GM18907 (cell line): ENCODE measurements around the gene DCAF16.
"Not testable (repeated sequence)": the region's sequence is repeated elsewhere in the genome, so short reads cannot be mapped to it uniquely, and the experiment has no call there.

Source experiments
- ATAC-seq: cut with Tn5 transposase; IDR thresholded peaks from one replicate; pipeline ENCODE4 v1.9.1; 2021; ENCODE audit warnings: mild to moderate bottlenecking, moderate library complexity; ENCODE audit not compliant: unreplicated experiment

Gene DCAF16

GRCh38 chr4:17810260-17811077 lies at the start of gene DCAF16, which contains the start of gene NCAPG:
Gene DCAF16 (minus strand): TSS chr4:17810757. CDS start chr4:17804141, 6,616 bp downstream.
Gene NCAPG (plus strand): TSS chr4:17810979. CDS start chr4:17811078, 99 bp downstream.
- peak; percentile 95 for ATAC-seq

- no peak for ATAC-seq
These were observed 49.3 kb upstream of the DCAF16 start for GRCh38 chr4:17859793-17860406.

- ATAC-seq, result no peak
These were observed 43.5 kb upstream of the DCAF16 start for GRCh38 chr4:17854036-17854435.

- ATAC-seq, result no peak
These were observed 41.4 kb upstream of the DCAF16 start for GRCh38 chr4:17851959-17852358.

- not testable (repeated sequence) for ATAC-seq
These were observed 39.7 kb upstream of the DCAF16 start for GRCh38 chr4:17850295-17850694.

- no peak for ATAC-seq
These were observed 35.7 kb upstream of the DCAF16 start for GRCh38 chr4:17846266-17846665.

- ATAC-seq, result no peak
These were observed 13.5 kb upstream of the DCAF16 start for GRCh38 chr4:17823871-17824669.

- ATAC-seq, result peak; percentile 86
These were observed 6.5 kb upstream of the DCAF16 start for GRCh38 chr4:17817027-17817426.

- no peak for ATAC-seq
These were observed 5.6 kb upstream of the DCAF16 start for GRCh38 chr4:17816142-17816541.

- no peak for ATAC-seq
These were observed 3.6 kb upstream of the DCAF16 start for GRCh38 chr4:17814140-17814539.

- ATAC-seq, result no peak
These were observed 2.2 kb upstream of the DCAF16 start for GRCh38 chr4:17812801-17813200.

GRCh38 chr4:17812125-17812524 lies 1.6 kb upstream of the DCAF16 start:
- no peak for ATAC-seq

- peak; percentile 36 for ATAC-seq
These were observed 584 bp upstream of the DCAF16 start for GRCh38 chr4:17811078-17811603.

- no peak for ATAC-seq
These were observed 890 bp downstream of the DCAF16 start for GRCh38 chr4:17809667-17810066.

GRCh38 chr4:17807446-17807845 lies 3.1 kb downstream of the DCAF16 start:
- ATAC-seq, result no peak

- ATAC-seq, result no peak
These were observed 4.9 kb downstream of the DCAF16 start for GRCh38 chr4:17805580-17806155.

GRCh38 chr4:17797808-17798207 lies 12.7 kb downstream of the DCAF16 start:
- ATAC-seq, result no peak

GRCh38 chr4:17794730-17795129 lies 15.8 kb downstream of the DCAF16 start:
- no peak for ATAC-seq

- ATAC-seq, result no peak
These were observed 21.6 kb downstream of the DCAF16 start for GRCh38 chr4:17788956-17789355.

GRCh38 chr4:17787315-17787714 lies 23.2 kb downstream of the DCAF16 start:
- ATAC-seq, result no peak

GRCh38 chr4:17786567-17786966 lies 24.0 kb downstream of the DCAF16 start:
- ATAC-seq, result peak; percentile 75
